DND-41 (cell line): Measurements from ENCODE around the gene UTP18.

Experiments used
- EZH2 ChIP-seq: IDR thresholded peaks from 3 replicates; pipeline ENCODE4 v1.6.1; 2012; ENCODE audit warnings: borderline replicate concordance, low read depth, mild to moderate bottlenecking, moderate library complexity, low read length, inconsistent platforms; ENCODE audit not compliant: severe bottlenecking
- TF ChIP-seq, protein P1 (sequence below): IDR thresholded peaks from 2 replicates; pipeline ENCODE4 v1.5.1; 2012; ENCODE audit warnings: borderline replicate concordance, low read length, moderate library complexity, mild to moderate bottlenecking; ENCODE audit not compliant: poor library complexity, severe bottlenecking; ENCODE audit errors: extremely low read depth

DNA sequence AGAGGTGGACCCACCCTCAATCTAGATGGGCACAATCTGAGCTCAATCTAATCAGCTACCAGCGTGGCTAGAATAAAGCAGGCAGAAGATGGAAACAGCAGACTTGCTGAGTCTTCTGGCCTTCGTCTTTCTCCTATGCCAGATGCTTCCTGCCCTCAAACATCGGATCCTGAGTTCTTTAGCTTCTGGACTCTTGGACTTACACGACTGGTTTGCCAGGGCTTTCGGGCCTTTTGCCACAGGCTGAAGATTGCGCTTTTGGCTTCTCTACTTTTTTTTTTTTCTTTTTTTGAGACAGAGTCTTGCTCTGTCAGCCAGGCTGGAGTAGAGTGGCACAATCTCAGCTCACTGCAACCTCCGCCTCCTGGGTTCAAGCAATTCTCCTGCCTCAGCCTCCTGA is 65.1 kb downstream of the UTP18 start:
- TF ChIP-seq EZH2: no peak
- TF ChIP-seq, protein P1, sequence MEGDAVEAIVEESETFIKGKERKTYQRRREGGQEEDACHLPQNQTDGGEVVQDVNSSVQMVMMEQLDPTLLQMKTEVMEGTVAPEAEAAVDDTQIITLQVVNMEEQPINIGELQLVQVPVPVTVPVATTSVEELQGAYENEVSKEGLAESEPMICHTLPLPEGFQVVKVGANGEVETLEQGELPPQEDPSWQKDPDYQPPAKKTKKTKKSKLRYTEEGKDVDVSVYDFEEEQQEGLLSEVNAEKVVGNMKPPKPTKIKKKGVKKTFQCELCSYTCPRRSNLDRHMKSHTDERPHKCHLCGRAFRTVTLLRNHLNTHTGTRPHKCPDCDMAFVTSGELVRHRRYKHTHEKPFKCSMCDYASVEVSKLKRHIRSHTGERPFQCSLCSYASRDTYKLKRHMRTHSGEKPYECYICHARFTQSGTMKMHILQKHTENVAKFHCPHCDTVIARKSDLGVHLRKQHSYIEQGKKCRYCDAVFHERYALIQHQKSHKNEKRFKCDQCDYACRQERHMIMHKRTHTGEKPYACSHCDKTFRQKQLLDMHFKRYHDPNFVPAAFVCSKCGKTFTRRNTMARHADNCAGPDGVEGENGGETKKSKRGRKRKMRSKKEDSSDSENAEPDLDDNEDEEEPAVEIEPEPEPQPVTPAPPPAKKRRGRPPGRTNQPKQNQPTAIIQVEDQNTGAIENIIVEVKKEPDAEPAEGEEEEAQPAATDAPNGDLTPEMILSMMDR: no peak
